IPS-20b (cell line): Measurements from ENCODE around the gene LRP10.
"Not testable (repeated sequence)": the region's sequence is repeated elsewhere in the genome, so short reads cannot be mapped to it uniquely, and the experiment has no call there.

Source experiments
- H3K27ac ChIP-seq: one replicate; pipeline ENCODE4 v1.5.1; 2013; ENCODE audit warnings: low read length
- H3K27me3 ChIP-seq: 2 replicates; pipeline ENCODE4 v1.6.1; 2013; ENCODE audit warnings: mild to moderate bottlenecking, low read length, inconsistent platforms; ENCODE audit not compliant: insufficient read depth
- H3K36me3 ChIP-seq: 2 replicates; pipeline ENCODE4 v1.6.1; 2013; ENCODE audit warnings: low read depth, mild to moderate bottlenecking, inconsistent platforms, low read length, moderate library complexity; ENCODE audit not compliant: insufficient read depth
- H3K4me1 ChIP-seq: 2 replicates; pipeline ENCODE4 v1.6.1; 2013; ENCODE audit warnings: mild to moderate bottlenecking, control low read depth, inconsistent platforms, low read length, moderate library complexity; ENCODE audit not compliant: insufficient read depth
- H3K4me3 ChIP-seq: 2 replicates; pipeline ENCODE4 v1.5.1; 2013; ENCODE audit warnings: mild to moderate bottlenecking, low read length, inconsistent platforms
- H3K9ac ChIP-seq: 2 replicates; pipeline ENCODE4 v1.6.1; 2013; ENCODE audit warnings: low read depth, mild to moderate bottlenecking, inconsistent platforms, low read length, moderate library complexity
- H3K9me3 ChIP-seq: 2 replicates; pipeline ENCODE4 v1.6.1; 2013; ENCODE audit warnings: mild to moderate bottlenecking, low read depth, low read length, inconsistent platforms; ENCODE audit not compliant: insufficient read depth

LRP10 gene

DNA sequence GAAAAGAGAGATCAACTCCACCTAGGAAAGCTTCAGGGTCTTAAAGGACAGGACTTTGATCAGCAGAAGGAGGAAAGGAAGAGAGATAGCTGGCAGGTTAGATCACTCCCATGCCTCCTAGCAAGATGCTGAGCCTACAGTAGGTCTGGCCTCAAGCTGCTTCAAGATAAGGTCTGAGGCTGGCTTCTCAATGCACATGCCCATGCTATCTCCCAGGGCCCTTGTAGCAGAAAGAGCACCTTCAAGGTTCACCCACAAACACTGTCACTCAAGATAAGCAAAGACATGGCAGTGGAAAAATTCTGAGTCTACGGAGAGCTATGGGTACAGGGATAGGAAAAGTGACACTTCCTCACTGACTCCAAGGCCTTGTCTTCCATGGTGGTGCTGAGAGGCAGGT, 25.8 kb downstream of the LRP10 start:
- Histone ChIP-seq H3K9ac (no peak overlapping the region), H3K4me3 (no peak overlapping the region), H3K4me1 (peaks cover 7% of the 10 kb centered on the region; the same call in 1 of the 2 replicates), H3K27ac (no peak overlapping the region), H3K9me3 (no peaks in the 10 kb centered on the region), H3K27me3 (peaks cover 39% of the 10 kb centered on the region), H3K36me3 (peaks cover 17% of the 10 kb centered on the region)

DNA sequence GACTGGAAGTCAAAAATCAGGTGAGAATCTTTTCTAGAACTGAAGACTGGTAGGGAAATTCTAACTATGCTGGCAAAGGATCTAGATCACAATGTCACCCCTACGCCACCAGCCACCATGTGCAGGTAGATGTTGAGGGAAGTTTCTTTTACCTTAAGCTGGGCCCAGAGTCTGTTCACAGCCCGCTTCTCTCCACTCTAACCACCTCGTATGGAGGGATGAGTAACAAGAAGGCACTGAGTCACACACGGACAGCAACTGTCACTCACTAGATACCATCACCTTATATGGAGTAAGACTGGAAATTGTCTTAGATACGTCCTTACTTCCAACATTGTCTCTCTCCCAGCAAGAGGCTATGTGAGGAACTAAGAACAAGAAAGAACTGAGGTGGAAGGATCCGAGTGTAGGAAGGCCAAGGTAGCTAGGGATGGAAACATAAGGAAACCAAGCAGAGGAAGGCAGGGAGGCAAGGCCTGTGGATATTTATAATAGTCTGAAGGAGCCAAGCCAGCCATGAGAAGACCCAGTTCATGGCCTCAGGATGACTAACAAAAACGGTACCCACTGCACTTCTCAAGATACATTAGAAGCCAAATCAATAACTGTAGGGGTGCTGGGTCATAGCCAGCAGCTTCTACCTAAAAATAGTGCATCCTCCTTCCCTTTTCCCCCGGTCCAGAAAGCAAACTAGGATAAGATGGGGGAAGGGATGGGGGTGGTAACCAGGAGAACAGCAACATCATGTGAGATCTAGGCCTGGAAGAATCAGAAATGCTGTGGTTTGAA, 27.0 kb downstream of the LRP10 start:
- Histone ChIP-seq H3K9ac (no peak overlapping the region), H3K4me1 (peaks cover 7% of the 10 kb centered on the region; the same call in 1 of the 2 replicates), H3K27ac (no peak overlapping the region), H3K4me3 (no peak overlapping the region), H3K9me3 (no peaks in the 10 kb centered on the region), H3K27me3 (peaks cover 39% of the 10 kb centered on the region), H3K36me3 (peaks cover 28% of the 10 kb centered on the region)

- Histone ChIP-seq H3K27ac (no peak overlapping the region), H3K9ac (0 out of 2 replicates have a peak overlapping the region, but pooled peaks have one; percentile 36), H3K4me1 (peaks cover 7% of the 10 kb centered on the region; the same call in 1 of the 2 replicates), H3K9me3 (no peaks in the 10 kb centered on the region), H3K4me3 (no peak overlapping the region; the same call in 1 of the 2 replicates), H3K27me3 (peaks cover 39% of the 10 kb centered on the region), H3K36me3 (peaks cover 45% of the 10 kb centered on the region)
These were observed 28.7 kb downstream of the LRP10 start for GRCh38 chr14:22900081-22900799.

DNA sequence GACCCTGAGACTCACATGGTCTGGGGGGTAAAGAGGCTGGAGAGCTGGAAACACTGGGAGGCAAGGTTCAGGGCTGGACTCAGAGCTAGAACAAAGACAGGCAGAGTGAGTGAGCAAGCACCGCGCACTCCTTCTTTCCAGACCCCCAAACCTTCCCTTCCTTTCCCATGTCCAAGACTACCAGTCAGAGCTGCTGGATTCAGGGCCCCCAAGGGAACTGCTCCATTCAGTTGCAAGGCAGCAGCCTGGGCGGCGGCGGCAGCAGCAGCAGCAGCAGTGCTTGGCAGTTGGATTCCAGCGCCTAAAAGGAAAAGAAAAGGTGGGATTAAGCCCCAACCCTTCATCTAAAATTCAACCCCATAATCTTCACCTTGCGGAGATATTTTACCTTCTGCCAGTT, 30.3 kb downstream of the LRP10 start:
- peaks cover 24% of the 10 kb centered on the region for H3K27me3 ChIP-seq
- no peak overlapping the region for H3K4me3 ChIP-seq
- H3K36me3 ChIP-seq: peaks cover 61% of the 10 kb centered on the region
- no peaks in the 10 kb centered on the region for H3K9me3 ChIP-seq
- peaks cover 7% of the 10 kb centered on the region; the same call in 1 of the 2 replicates for H3K4me1 ChIP-seq
- H3K9ac ChIP-seq: no peak overlapping the region
- no peak overlapping the region for H3K27ac ChIP-seq

GRCh38 chr14:22903742-22904087, 32.2 kb downstream of the LRP10 start:
- Histone ChIP-seq H3K27ac (no peak overlapping the region), H3K36me3 (peaks cover 79% of the 10 kb centered on the region), H3K27me3 (peaks cover 5% of the 10 kb centered on the region), H3K9me3 (no peaks in the 10 kb centered on the region), H3K4me3 (no peak overlapping the region), H3K4me1 (peaks cover 7% of the 10 kb centered on the region; the same call in 1 of the 2 replicates), H3K9ac (no peak overlapping the region)

DNA sequence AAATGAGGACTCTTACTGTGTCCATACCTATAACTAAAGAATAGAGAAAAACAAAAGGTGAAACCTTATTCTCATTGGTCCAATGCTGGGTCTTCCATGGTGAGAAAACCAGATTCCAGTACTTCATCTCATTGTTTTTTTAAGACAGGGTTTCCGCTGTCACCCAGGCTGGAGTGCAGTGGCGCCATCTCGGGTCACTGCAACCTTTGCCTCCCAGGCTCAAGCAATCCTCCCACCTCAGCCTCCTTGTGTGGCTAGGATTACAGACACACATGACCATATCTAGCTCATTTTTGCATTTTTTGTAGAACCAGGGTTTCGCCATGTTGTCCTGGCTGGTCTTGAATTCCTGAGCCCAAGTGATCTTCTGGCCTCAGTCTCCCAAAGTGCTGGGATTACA, 34.1 kb downstream of the LRP10 start:
- Histone ChIP-seq H3K27me3 (no peaks in the 10 kb centered on the region), H3K9ac (no peak overlapping the region), H3K4me3 (no peak overlapping the region), H3K9me3 (no peaks in the 10 kb centered on the region), H3K36me3 (peaks cover 91% of the 10 kb centered on the region), H3K27ac (no peak overlapping the region), H3K4me1 (no peaks in the 10 kb centered on the region)

GRCh38 chr14:22906073-22906472, 34.5 kb downstream of the LRP10 start:
- no peaks in the 10 kb centered on the region for H3K4me1 ChIP-seq
- H3K27me3 ChIP-seq: no peaks in the 10 kb centered on the region
- peaks cover 90% of the 10 kb centered on the region for H3K36me3 ChIP-seq
- no peak overlapping the region for H3K27ac ChIP-seq
- H3K9ac ChIP-seq: no peak overlapping the region
- no peaks in the 10 kb centered on the region for H3K9me3 ChIP-seq
- no peak overlapping the region for H3K4me3 ChIP-seq

GRCh38 chr14:22907429-22907828, 35.9 kb downstream of the LRP10 start:
- H3K9ac ChIP-seq: no peak overlapping the region
- H3K4me3 ChIP-seq: no peak overlapping the region
- H3K36me3 ChIP-seq: peaks cover 86% of the 10 kb centered on the region
- no peak overlapping the region for H3K27ac ChIP-seq
- H3K9me3 ChIP-seq: no peaks in the 10 kb centered on the region
- H3K4me1 ChIP-seq: no peaks in the 10 kb centered on the region
- H3K27me3 ChIP-seq: no peaks in the 10 kb centered on the region

- Histone ChIP-seq H3K9ac (no peak overlapping the region), H3K27me3 (no peaks in the 10 kb centered on the region), H3K36me3 (peaks cover 75% of the 10 kb centered on the region), H3K4me3 (no peak overlapping the region), H3K27ac (no peak overlapping the region), H3K9me3 (no peaks in the 10 kb centered on the region), H3K4me1 (no peaks in the 10 kb centered on the region)
These were observed 37.1 kb downstream of the LRP10 start for GRCh38 chr14:22908601-22909000.

DNA sequence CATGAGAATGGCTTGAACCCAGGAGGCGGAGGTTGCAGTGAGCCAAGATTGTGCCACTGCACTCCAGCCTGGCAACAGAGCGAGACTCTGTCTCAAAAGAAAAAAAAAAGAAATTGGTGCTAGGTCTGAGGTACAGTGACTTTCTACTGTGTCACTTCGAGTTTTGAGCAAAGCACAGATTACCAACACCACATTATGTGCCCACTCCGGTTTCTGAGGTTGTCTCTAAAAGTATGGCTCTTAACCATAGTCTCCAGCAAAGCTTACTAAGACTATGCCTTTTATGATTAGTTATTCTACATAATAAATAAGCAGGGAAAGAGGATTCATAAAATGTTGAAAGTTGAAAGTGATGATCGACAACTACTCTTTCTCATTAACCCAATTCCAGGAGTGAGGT, 39.4 kb downstream of the LRP10 start:
- no peak overlapping the region for H3K9ac ChIP-seq
- no peaks in the 10 kb centered on the region for H3K9me3 ChIP-seq
- H3K27ac ChIP-seq: no peak overlapping the region
- H3K4me3 ChIP-seq: no peak overlapping the region
- peaks cover 53% of the 10 kb centered on the region for H3K36me3 ChIP-seq
- no peaks in the 10 kb centered on the region for H3K4me1 ChIP-seq
- no peaks in the 10 kb centered on the region for H3K27me3 ChIP-seq

- not testable (repeated sequence) for H3K4me3 ChIP-seq, H3K4me1 ChIP-seq, H3K27ac ChIP-seq, H3K9ac ChIP-seq, H3K9me3 ChIP-seq, H3K27me3 ChIP-seq
- peaks cover 31% of the 10 kb centered on the region for H3K36me3 ChIP-seq
These were observed 43.3 kb downstream of the LRP10 start for GRCh38 chr14:22914836-22915235.
